Skeletal muscle satellite cell (primary cell): ENCODE results near the gene RIMBP2.

Experiments
- H3K27me3 ChIP-seq: 2 replicates; pipeline ENCODE4 v1.7.0; 2013; ENCODE audit warnings: low read length; ENCODE audit not compliant: control insufficient read depth, insufficient read depth
- H3K36me3 ChIP-seq: 2 replicates; pipeline ENCODE4 v1.7.0; 2013; ENCODE audit warnings: mild to moderate bottlenecking, control low read depth, low read length; ENCODE audit not compliant: insufficient read depth
- H3K4me1 ChIP-seq: 2 replicates; pipeline ENCODE4 v1.7.0; 2013; ENCODE audit warnings: low read length; ENCODE audit not compliant: control insufficient read depth, insufficient read depth
- H3K4me2 ChIP-seq: 2 replicates; pipeline ENCODE4 v1.7.0; 2013; ENCODE audit warnings: mild to moderate bottlenecking, low read length
- H3K4me3 ChIP-seq: 2 replicates; pipeline ENCODE4 v1.7.0; 2013; ENCODE audit warnings: low read length
- H3K9ac ChIP-seq: 2 replicates; pipeline ENCODE4 v1.7.0; 2013; ENCODE audit warnings: mild to moderate bottlenecking, low read depth, low read length, moderate library complexity
- H3K9me3 ChIP-seq: replicated peaks from 2 replicates; pipeline ENCODE4 v1.7.0; 2013; ENCODE audit warnings: mild to moderate bottlenecking, control low read depth, low read length

Gene RIMBP2

GRCh38 chr12:130617219-130617618 lies 98.9 kb downstream of the RIMBP2 start:
- no peak overlapping the region for H3K4me3 ChIP-seq
- no peaks in the 10 kb centered on the region for H3K36me3 ChIP-seq
- peaks cover 20% of the 10 kb centered on the region for H3K9me3 ChIP-seq
- H3K27me3 ChIP-seq = no peaks in the 10 kb centered on the region
- no peak overlapping the region for H3K9ac ChIP-seq
- H3K4me2 ChIP-seq = no peak overlapping the region
- no peaks in the 10 kb centered on the region for H3K4me1 ChIP-seq

GRCh38 chr12:130615861-130616345 lies 100.2 kb downstream of the RIMBP2 start:
- Histone ChIP-seq H3K4me2 (no peak overlapping the region), H3K9me3 (peaks cover 20% of the 10 kb centered on the region), H3K4me3 (no peak overlapping the region), H3K27me3 (no peaks in the 10 kb centered on the region), H3K36me3 (no peaks in the 10 kb centered on the region), H3K4me1 (no peaks in the 10 kb centered on the region), H3K9ac (no peak overlapping the region)

GRCh38 chr12:130614530-130614905 lies 101.6 kb downstream of the RIMBP2 start:
- Histone ChIP-seq H3K4me2 (no peak overlapping the region), H3K9me3 (peaks cover 19% of the 10 kb centered on the region), H3K27me3 (no peaks in the 10 kb centered on the region), H3K4me3 (no peak overlapping the region), H3K36me3 (no peaks in the 10 kb centered on the region), H3K9ac (no peak overlapping the region), H3K4me1 (no peaks in the 10 kb centered on the region)

- Histone ChIP-seq H3K4me2 (no peak overlapping the region), H3K9ac (no peak overlapping the region), H3K4me1 (no peaks in the 10 kb centered on the region), H3K9me3 (peaks cover 17% of the 10 kb centered on the region), H3K4me3 (no peak overlapping the region), H3K27me3 (no peaks in the 10 kb centered on the region), H3K36me3 (no peaks in the 10 kb centered on the region)
Measured at GRCh38 chr12:130613831-130614529, 102.1 kb downstream of the RIMBP2 start.

GRCh38 chr12:130613131-130613530 lies 103.0 kb downstream of the RIMBP2 start:
- Histone ChIP-seq H3K36me3 (no peaks in the 10 kb centered on the region), H3K4me1 (no peaks in the 10 kb centered on the region), H3K27me3 (no peaks in the 10 kb centered on the region), H3K4me3 (no peak overlapping the region), H3K9ac (no peak overlapping the region), H3K4me2 (no peak overlapping the region), H3K9me3 (peaks cover 15% of the 10 kb centered on the region)

GRCh38 chr12:130611026-130611905 lies 104.8 kb downstream of the RIMBP2 start:
- Histone ChIP-seq H3K27me3 (no peaks in the 10 kb centered on the region), H3K36me3 (no peaks in the 10 kb centered on the region), H3K9ac (no peak overlapping the region), H3K9me3 (peaks cover 10% of the 10 kb centered on the region), H3K4me3 (no peak overlapping the region), H3K4me1 (no peaks in the 10 kb centered on the region), H3K4me2 (no peak overlapping the region)

GRCh38 chr12:130609966-130610365 lies 106.1 kb downstream of the RIMBP2 start:
- H3K9me3 ChIP-seq = peaks cover 10% of the 10 kb centered on the region
- H3K4me2 ChIP-seq = no peak overlapping the region
- H3K36me3 ChIP-seq = no peaks in the 10 kb centered on the region
- no peaks in the 10 kb centered on the region for H3K4me1 ChIP-seq
- H3K4me3 ChIP-seq = no peak overlapping the region
- no peaks in the 10 kb centered on the region for H3K27me3 ChIP-seq
- no peak overlapping the region for H3K9ac ChIP-seq

GRCh38 chr12:130608831-130609230 lies 107.3 kb downstream of the RIMBP2 start:
- H3K36me3 ChIP-seq = no peaks in the 10 kb centered on the region
- H3K9me3 ChIP-seq = peaks cover 10% of the 10 kb centered on the region
- H3K4me2 ChIP-seq = no peak overlapping the region
- no peak overlapping the region for H3K4me3 ChIP-seq
- no peaks in the 10 kb centered on the region for H3K4me1 ChIP-seq
- no peak overlapping the region for H3K9ac ChIP-seq
- no peaks in the 10 kb centered on the region for H3K27me3 ChIP-seq

GRCh38 chr12:130608132-130608531 lies 108.0 kb downstream of the RIMBP2 start:
- no peaks in the 10 kb centered on the region for H3K4me1 ChIP-seq
- H3K36me3 ChIP-seq = no peaks in the 10 kb centered on the region
- H3K9me3 ChIP-seq = peaks cover 10% of the 10 kb centered on the region
- no peak overlapping the region for H3K4me3 ChIP-seq
- H3K9ac ChIP-seq = no peak overlapping the region
- no peak overlapping the region for H3K4me2 ChIP-seq
- H3K27me3 ChIP-seq = no peaks in the 10 kb centered on the region

GRCh38 chr12:130606231-130606630 lies 109.9 kb downstream of the RIMBP2 start:
- Histone ChIP-seq H3K4me1 (no peaks in the 10 kb centered on the region), H3K9me3 (peaks cover 12% of the 10 kb centered on the region), H3K36me3 (no peaks in the 10 kb centered on the region), H3K27me3 (no peaks in the 10 kb centered on the region), H3K4me3 (no peak overlapping the region), H3K9ac (no peak overlapping the region), H3K4me2 (no peak overlapping the region)

GRCh38 chr12:130603396-130603965 lies 112.6 kb downstream of the RIMBP2 start:
- Histone ChIP-seq H3K27me3 (no peaks in the 10 kb centered on the region), H3K4me3 (no peak overlapping the region), H3K9ac (no peak overlapping the region), H3K4me2 (no peak overlapping the region), H3K4me1 (no peaks in the 10 kb centered on the region), H3K9me3 (peaks cover 12% of the 10 kb centered on the region), H3K36me3 (no peaks in the 10 kb centered on the region)
